Activated T-cell treated with anti-CD3 and anti-CD28 coated beads for 48 hours (primary cell): ENCODE measurements around the gene SLC27A3.

Source experiments
- DNase-seq: peaks from one replicate; pipeline ENCODE4 v3.0.0-alpha.2; 2020; ENCODE audit warnings: low read depth

Gene SLC27A3

DNA sequence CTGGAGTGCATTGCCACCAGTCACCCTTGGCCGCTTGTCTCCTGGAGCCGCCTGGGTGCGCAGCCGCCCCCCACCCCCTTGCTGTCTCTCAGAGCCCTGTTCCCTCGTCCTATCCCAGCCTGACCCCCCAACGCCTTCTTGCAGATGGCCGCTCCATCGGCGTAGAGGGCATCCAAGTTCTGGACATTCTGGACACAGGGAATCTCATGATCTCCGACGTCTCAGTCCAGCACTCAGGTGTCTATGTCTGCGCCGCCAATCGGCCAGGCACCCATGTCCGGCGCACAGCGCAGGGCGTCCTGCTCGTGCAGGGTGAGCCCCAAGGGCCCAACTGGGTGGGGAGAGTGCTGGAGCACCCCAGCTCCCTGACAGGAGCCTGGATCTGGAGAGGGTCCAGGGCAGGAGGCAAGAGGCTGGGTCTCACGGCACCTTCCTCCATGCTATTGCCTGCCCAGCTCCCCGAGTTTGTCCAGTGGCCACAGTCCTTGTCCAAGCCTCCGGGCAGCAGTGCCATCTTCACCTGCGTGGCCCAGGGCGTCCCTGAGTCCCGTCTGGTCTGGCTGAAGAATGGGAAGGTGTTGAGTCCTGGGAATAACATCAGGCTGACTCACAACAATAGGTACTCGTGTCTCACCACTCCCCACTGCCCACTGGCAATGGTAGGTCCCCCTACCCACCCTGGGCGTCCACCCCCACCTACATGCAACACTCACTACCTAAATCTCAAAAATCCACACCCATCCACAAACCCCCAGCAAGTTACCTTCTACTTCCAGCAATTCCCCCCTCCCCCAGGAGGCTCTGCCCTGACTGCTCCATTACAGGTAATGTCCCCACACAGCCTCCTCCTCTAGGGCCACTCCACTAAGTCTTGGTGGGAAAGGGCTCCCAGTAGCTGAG is 24.6 kb downstream of the SLC27A3 start:
- DNase-seq, result no peak

DNA sequence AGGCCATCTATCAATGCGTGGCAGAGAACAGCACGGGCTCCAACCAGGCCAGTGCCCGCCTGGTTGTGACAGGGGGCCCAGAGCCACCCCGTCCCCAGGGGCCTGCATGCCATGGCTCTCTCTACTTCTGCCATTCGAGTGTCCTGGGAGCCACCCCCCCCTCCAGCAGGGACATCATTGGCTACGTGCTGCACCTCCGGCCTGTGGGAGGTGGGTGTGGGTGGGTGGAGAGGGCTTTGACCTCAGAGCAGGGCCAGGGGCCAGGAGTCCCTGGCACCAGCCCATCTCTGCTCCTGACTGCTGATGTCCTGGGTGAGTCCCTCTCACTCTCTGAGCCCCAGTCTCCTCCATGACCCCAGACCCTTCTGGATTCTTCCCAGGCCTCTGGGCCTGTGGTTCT is 25.3 kb downstream of the SLC27A3 start:
- no peak for DNase-seq

DNA sequence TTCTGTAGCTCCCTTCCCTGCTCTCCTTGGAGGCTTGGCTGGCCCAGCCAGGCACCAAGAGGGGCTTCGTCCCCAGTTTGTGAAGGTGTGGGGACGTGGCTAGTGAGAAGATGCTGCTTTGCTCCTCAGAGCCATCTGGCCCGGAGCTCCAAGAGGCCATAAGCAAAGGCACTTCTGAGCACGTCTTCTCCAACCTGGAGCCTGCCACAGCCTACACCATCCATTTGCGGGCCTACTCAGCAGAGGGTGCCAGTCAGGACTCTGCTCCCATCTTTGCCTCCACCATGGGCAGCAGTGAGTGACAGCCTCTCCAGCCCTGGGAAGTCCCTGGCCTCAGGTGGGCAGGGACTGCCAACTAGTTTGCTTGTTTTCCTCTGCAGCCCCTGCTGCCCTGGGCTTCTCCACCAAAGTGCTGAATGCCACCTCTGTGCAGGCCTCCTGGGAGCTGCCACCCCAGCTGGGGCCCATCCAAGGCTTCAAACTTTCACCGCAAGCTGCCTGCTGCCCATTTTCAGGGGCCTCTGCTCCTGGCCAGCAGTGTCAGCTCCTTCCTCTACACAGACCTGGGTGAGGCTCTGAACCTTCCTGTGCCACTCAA is 25.9 kb downstream of the SLC27A3 start:
- no peak for DNase-seq

DNA sequence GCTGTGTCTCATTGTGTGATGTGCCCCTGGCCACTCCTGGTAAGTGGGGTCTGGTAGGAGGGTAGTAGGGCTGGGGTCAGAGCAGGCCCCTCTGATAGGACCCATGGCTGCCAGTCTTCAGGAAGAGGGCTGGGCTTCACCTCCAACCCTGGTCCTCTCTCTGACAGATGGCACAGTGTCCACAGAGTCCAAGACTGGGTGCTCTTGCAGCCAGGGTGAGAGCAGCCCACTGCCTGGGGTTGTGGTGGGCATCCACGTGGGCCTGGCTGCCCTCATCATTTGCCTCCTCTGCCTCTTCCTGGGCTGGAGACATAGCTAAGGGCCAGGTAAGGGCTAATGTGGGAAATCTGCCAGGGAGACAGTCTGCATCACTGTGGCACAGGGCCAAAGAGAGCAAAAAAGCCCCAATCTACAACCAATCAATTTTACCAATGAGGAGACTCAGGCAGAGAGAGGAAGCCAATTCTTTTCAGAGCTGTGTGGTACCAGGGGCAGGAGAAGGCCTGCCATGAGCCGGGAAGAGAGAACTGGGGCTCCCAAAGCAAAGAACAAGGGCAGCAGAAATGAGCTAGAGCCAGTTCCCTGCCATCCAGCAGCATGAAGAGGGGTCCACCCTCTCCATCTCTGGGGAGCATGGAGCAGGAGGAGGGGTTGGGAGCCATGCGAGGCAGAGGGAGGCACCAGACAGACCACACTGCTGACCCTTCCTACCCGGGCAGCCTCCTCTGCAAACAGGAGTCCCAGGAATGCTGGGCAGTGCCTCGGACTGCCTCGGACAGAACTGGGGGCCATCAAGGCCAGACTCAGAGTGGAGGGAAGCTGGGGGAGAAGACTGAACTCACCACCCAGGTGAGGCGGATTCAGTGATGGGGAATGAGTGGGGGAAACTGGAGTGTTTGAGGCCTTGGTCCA is 26.8 kb downstream of the SLC27A3 start:
- DNase-seq, result no peak

DNA sequence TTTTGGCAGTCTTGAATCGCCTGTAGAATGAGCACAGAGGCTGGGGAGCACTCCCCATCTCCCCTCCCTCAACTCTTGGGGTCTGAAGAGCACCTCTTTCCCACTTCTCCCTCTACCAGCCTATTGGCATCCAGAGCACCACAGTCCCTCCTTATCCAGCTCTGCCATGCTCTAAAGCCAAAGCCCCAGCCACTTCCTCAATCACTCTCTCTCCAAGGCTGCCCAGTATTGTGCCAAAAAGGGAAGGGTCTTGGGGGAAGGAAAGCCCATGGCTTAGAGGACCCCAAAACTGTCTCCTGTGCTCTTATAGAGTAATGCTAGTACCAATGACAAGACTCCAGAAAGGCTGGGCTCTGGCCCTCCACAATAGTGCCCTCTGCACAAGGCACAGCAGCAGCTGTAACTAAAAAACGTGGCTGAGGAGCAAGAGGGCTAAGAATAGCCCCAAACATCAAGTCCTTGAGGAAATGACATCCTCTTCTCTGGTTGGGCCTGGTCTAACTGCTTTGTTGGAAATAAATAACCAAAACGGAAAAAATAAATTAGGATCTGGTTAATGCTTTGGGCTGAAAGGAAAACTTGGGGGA is 28.4 kb downstream of the SLC27A3 start:
- DNase-seq, result no peak

DNA sequence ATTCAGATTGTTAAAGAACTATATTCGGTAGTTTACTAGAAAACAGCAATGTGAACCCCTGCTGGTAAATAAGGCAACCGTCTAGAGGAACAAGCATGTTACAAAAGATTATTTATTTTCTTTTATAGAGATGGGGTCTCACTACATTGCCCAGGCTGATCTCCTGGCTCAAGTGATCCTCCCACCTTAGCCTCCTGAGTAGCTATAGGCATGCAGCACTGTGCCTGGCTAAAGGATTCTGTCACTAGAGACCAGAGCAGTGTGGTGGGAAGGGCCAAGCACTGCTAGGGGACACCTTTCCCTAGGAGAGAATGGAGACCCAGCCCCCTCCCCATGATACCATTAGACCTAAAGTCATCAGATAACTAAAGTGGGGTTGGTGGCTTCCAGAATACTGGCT is 28.9 kb downstream of the SLC27A3 start:
- no peak for DNase-seq

DNA sequence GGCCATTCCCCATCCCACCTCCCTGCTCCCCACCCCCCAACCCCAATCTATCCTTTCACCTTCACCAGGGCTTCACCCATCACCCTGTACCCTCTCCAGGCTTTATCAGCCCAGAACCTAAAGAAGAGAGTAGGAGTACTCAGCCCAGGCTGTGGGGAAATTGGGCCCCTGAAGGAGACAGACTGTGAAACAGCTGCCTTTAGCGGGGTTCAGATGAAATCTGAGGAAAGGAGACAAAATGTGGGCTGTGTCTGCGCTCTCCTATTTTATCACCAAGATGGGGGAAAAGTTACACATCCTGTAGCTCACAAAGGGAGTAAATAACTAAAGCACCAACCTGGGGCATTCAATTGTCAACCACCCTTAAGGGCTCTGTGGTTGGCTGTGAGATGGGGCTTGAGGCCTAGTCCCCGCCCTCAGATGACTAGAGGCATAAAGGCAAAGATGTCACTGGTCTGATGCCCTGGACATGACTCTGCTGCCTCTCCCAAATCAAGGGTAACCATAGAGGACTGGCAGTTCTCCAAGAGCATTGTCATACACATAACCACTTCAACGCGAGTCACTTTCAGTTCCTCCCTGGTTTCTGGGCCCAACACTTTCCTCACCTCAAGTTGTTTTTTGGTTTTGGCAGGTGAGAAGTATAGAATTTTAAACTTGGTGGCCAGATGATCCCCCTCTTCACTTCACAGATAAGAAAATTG is 30.0 kb downstream of the SLC27A3 start:
- peak; percentile 61 for DNase-seq

DNA sequence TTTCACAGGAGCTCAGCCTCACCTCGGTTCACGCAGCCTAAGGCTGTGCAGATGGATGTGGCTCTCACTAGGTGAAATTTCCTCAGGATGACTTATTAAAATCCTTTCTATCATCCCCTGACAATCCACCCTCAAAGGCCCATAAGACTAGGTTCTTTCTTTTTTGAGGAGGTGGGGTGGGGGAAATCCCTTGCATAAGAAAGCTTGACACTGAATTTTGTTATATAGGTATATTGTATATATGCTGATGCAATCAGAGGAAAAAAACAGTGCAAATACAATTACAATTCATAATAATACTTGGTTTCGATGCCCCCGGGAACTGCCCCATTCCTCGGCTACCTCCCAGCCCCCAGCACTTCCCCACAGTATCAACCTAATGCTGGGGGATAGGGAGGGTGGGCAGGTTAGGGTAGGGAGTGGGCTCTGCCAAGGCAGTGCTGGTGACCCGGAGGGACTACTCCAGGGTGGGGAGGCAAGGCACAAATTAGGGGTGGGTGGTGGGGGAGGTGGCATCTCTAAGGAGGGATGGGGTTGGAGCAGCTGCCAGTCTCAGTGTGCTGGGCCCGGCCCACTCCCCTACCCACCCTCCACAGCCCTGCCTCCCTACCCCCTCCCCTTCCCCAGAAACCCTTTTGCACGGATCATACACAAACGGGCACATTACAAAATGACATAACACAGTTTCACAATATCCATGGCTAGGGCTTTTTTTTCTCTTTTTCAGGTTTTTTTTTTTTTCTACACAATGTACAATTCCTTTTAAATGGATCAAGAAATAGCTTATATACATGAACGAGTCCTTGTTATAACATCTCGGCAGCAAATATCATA is 30.9 kb downstream of the SLC27A3 start:
- no peak for DNase-seq

DNA sequence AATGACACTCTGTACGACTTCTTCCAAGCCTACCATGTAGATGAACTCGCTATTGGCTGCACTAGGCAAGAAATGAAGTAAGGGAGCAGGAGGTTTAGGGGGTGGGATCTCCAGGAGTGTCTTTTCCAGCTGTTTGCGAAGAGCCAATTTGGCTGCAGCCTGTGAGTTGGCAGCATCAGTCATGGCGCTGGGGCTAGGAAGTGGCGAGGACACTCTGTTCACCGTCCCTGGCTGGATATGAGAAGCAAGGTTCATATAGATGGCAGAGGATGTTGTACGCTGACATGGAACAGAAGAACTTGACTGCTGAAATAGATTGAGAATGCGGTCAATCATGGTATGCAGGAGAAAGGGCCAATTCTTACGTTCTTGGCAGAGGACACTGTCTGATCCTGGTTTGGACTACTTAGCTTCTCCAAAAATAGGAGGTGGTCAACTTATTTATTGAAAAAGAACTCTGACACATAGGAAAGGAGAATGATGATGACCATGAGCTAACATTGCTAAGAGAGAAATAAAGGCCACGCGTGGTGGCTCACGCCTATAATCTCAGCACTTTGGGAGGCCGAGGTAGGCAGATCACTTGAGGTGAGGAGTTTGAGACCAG is 41.2 kb downstream of the SLC27A3 start:
- no peak for DNase-seq

DNA sequence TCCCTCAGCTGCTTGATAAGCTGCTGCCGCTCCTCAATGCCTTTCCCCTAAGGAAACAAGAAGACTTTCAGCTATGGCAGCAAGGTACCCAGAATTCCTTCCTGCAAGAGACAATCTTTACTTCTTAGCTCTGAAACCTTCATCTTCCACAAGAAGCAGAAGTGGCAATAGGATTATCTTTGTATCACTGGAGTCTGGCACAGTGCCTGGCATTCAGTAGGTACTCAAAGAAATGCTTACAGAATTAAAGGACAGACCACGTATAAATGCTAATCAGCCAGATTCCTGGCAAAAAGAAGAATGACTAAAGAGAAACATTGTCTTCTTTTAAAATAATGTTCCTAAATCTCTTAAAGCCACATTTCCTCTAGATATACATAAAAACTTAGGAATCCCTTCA is 43.7 kb downstream of the SLC27A3 start:
- DNase-seq, result no peak

DNA sequence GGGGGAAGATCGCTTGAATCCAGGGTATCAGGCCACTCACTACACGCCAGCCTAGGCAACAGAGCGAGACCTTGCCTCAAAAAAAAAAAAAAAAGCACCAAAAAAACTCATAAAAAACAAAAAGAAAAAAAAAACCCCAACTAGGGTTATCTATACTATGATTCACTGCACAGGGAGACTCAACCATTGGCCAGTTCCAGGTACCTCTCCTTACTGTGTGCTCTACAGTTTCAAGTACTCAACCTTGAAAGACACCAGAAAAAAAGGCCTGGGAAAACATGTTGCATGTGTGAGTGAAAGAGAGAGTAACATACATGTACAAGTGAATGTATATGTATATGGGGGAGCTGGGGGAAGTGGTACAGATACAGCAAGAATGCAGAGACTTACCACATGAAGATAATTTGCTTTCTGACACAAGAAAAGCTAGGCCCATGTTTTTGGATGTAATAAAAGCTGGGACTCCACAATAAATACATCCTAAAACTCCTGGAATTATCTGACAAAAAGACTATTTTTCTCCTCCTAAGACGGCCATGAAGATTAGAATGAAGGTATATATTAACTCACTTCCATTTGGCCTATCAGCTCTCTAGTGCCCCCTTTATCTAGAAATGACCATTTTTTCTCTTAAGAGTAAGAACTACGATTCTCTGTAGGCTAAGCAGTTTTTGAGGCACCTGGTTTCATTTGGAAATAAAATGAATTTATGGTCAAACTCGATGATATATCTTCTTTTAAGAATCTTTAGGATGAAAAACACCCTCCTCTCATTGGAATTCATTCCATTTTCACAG is 52.2 kb downstream of the SLC27A3 start:
- no peak for DNase-seq
